Measurements from ENCODE around the gene ACADVL.
"Not testable (repeated sequence)": the region's sequence is repeated elsewhere in the genome, so short reads cannot be mapped to it uniquely, and the experiment has no call there.

ACADVL gene

GRCh38 chr17:7219812-7220592, at the start of gene ACADVL, which contains the start of gene DLG4:
Gene ACADVL, plus strand, starts transcription at chr17:7219938. Its CDS starts 47 bp downstream, at chr17:7219985.
Gene DLG4, minus strand, starts transcription at chr17:7219836.
- DNase-seq, result peak; percentile 86

- DNase-seq, result not testable (repeated sequence)
These were observed 47.1 kb upstream of the ACADVL start for GRCh38 chr17:7172522-7173191.

GRCh38 chr17:7173687-7174602, 45.8 kb upstream of the ACADVL start:
- no peak for DNase-seq

- DNase-seq, result no peak
These were observed 45.0 kb upstream of the ACADVL start for GRCh38 chr17:7174603-7175326.

GRCh38 chr17:7175330-7175733, 44.4 kb upstream of the ACADVL start:
- no peak for DNase-seq

- DNase-seq, result no peak
These were observed 43.5 kb upstream of the ACADVL start for GRCh38 chr17:7176107-7176840.

- no peak for DNase-seq
These were observed 42.9 kb upstream of the ACADVL start for GRCh38 chr17:7176841-7177190.

- DNase-seq, result peak; percentile 68
These were observed 42.4 kb upstream of the ACADVL start for GRCh38 chr17:7177191-7177953.

- DNase-seq, result peak; percentile 28
These were observed 41.7 kb upstream of the ACADVL start for GRCh38 chr17:7177954-7178477.

- DNase-seq, result no peak
These were observed 40.8 kb upstream of the ACADVL start for GRCh38 chr17:7178973-7179316.

- no peak for DNase-seq
These were observed 40.2 kb upstream of the ACADVL start, which contains the start of gene ASGR1 for GRCh38 chr17:7179317-7180254. Gene ASGR1, minus strand, starts transcription at chr17:7179370. Its CDS starts 807 bp downstream, at chr17:7178563.

GRCh38 chr17:7182101-7182500, 37.6 kb upstream of the ACADVL start:
- DNase-seq, result not testable (repeated sequence)

GRCh38 chr17:7183433-7184090, 36.2 kb upstream of the ACADVL start:
- DNase-seq, result no peak

- DNase-seq, result no peak
These were observed 35.6 kb upstream of the ACADVL start for GRCh38 chr17:7184091-7184488.

GRCh38 chr17:7184647-7185046, 35.1 kb upstream of the ACADVL start:
- DNase-seq, result no peak

- no peak for DNase-seq
These were observed 33.5 kb upstream of the ACADVL start for GRCh38 chr17:7186241-7186640.

GRCh38 chr17:7190276-7190917, 29.3 kb upstream of the ACADVL start:
- DNase-seq, result no peak

GRCh38 chr17:7191069-7191468, 28.7 kb upstream of the ACADVL start:
- DNase-seq, result no peak
